ENCODE data around the gene PHIP.
A peak's percentile ranks its signal among the peaks of the same experiment; 100 is the strongest.
"Not testable (repeated sequence)": the region's sequence is repeated elsewhere in the genome, so short reads cannot be mapped to it uniquely, and the experiment has no call there.

The PHIP gene

GRCh38 chr6:78942446-78942845 lies 135.6 kb downstream of the PHIP start:
- no peak overlapping the region for H3K4me3 ChIP-seq (ENCODE audit: low read depth, low read length)

GRCh38 chr6:78936515-78936914 lies 141.5 kb downstream of the PHIP start:
- H3K4me3 ChIP-seq (ENCODE audit: low read depth, low read length) = no peak overlapping the region

GRCh38 chr6:78935553-78935952 lies 142.5 kb downstream of the PHIP start:
- no peak overlapping the region for H3K4me3 ChIP-seq (ENCODE audit: low read depth, low read length)

- H3K4me3 ChIP-seq (ENCODE audit: low read depth, low read length) = no peak overlapping the region
Observed at GRCh38 chr6:78925317-78925716, 152.7 kb downstream of the PHIP start.

- not testable (repeated sequence) for H3K4me3 ChIP-seq (ENCODE audit: low read depth, low read length)
Observed at GRCh38 chr6:78921168-78921567, 156.9 kb downstream of the PHIP start.

GRCh38 chr6:78917788-78918187 lies 160.3 kb downstream of the PHIP start:
- no peak overlapping the region for H3K4me3 ChIP-seq (ENCODE audit: low read depth, low read length)

- H3K4me3 ChIP-seq (ENCODE audit: low read depth, low read length) = no peak overlapping the region
Observed at GRCh38 chr6:78916411-78916810, 161.6 kb downstream of the PHIP start.

GRCh38 chr6:78911218-78911940 lies 166.7 kb downstream of the PHIP start:
- peak overlapping the region; percentile 62 for H3K4me3 ChIP-seq (ENCODE audit: low read depth, low read length)

GRCh38 chr6:78910591-78911171 lies 167.4 kb downstream of the PHIP start:
- H3K4me3 ChIP-seq (ENCODE audit: low read depth, low read length) = peak overlapping the region; percentile 62

GRCh38 chr6:78910010-78910409 lies 168.0 kb downstream of the PHIP start:
- peak overlapping the region; percentile 62 for H3K4me3 ChIP-seq (ENCODE audit: low read depth, low read length)

GRCh38 chr6:78909391-78909790 lies 168.7 kb downstream of the PHIP start:
- no peak overlapping the region for H3K4me3 ChIP-seq (ENCODE audit: low read depth, low read length)

- H3K4me3 ChIP-seq (ENCODE audit: low read depth, low read length) = no peak overlapping the region
Observed at GRCh38 chr6:78908621-78909020, 169.4 kb downstream of the PHIP start.

- no peak overlapping the region for H3K4me3 ChIP-seq (ENCODE audit: low read depth, low read length)
Observed at GRCh38 chr6:78896227-78896626, 181.8 kb downstream of the PHIP start.

- H3K4me3 ChIP-seq (ENCODE audit: low read depth, low read length) = not testable (repeated sequence)
Observed at GRCh38 chr6:78889901-78890300, 188.2 kb downstream of the PHIP start.

Measured in iPS-11a (cell line).